NAMALWA (cell line): Measurements from ENCODE around the gene TCF12.
"Not testable (repeated sequence)": the region's sequence is repeated elsewhere in the genome, so short reads cannot be mapped to it uniquely, and the experiment has no call there.

Experiments used
- DNase-seq: peaks from one replicate; pipeline ENCODE4 v3.0.0-alpha.2; 2015; ENCODE audit warnings: low spot score

The TCF12 gene

DNA sequence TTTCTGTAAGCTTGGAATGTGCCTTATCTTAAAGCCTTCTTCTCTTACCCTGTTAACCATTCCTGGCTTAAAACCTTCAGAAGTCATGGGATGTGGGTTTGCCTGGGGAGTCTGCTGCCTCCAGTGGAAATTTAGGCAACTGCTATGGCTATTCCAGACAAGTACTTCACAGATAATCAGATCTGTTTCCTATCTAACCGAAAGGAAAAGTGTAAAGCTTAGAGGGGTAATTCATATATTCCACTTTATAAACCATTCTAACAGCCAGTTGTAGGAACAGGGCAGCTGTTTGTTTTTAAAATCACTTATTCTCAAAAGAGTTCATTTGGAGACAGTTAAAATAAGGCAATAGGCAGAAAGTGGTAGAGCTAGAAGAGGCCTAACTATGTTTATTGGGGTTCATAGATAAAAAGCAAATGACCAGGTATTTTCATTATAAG, 219.9 kb downstream of the TCF12 start:
- DNase-seq = peak; percentile 41

DNA sequence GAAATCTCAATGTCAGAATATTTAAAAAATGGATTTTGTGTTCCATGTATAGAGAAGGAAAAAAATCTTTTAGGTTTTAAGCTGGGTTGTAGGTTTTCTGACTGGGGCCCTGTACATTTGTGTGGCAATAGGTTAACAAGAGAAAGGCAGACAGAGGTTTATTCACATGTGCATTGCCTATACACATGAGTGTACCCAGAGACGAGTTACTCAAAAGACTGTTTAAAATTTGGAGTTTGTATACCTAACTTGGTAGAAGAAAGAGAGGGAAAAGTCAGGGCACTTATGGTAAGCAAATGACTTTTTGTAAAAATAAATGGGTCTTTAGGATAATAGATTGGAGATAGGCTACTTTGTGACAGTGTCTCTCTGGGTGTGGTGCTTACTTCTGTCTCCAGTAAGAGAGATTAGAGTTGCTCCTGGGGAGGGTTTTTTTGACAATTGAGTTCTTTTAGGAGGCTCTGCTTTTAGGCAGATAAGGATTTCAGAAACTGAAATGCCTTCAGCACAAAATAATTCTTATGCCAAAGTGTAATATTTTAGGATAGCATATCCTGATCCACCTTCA, 225.2 kb downstream of the TCF12 start:
- no peak for DNase-seq

DNA sequence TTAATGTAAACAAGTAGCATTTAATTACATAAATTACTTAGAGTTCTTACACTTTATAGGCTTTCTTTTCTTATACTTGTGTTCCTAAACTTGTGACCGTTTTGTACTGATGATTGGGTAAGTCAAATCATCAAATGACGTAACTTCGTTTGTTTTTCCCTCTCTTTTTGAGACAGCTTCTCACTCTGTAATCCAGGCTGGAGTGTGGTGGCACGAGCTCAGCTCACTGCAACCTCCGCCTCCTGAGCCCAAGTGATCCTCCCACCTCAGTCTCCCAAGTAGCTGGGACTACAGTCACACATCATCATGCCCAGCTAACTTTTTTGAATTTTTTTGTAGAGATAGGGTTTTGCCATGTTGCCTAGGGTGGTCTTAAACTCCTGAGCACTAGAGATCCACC, 226.0 kb downstream of the TCF12 start:
- no peak for DNase-seq

DNA sequence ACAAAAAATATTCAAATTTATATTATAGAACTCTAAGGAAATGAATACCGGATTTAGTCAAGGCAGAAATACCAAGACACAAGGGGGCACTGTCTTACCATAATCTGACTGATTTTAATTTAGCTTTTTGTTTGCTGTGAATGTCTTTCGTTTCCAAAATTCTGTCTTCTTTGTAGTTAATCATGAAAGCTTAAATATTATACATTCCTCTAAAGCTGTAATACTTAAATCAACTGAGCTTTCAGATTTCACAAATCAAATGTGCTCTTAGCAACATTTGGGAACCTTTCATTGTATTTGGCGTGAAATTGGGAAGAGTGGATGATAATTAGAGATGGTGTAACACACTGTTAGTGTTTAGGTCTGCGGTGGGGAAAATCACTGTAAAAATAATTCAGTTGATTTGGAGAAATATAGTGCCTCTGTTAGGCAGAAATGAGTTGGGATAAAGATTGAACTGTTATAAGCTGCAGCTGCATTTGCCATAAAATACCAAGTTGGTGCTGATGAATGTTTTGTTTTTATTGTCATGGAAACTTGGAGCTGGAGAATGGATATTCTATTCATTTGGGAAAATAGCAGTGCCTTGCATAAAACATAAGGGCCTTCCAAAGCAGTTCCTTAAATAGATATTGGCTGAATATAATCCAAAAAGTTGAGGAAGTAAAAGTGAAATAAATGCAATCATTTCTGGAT, 228.2 kb downstream of the TCF12 start:
- peak; percentile 73 for DNase-seq

DNA sequence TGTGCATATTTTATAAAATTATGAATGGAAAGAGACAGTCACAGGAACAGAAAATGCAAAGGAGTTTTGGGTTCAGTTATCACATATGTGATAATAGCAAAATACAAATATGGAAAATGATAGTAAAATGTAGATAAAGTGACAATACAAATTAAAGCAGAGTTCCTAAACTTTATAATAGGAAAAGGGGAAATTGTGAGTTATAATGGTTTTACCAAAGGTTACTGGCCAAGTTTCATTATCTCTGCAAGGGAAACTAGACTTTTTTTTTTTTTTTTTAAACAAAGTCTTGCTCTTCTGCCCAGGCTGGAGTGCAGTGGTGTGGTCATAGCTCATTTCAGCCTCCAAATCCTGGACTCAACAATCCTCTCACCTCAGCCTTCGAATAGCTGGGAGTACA, 229.2 kb downstream of the TCF12 start:
- no peak for DNase-seq

DNA sequence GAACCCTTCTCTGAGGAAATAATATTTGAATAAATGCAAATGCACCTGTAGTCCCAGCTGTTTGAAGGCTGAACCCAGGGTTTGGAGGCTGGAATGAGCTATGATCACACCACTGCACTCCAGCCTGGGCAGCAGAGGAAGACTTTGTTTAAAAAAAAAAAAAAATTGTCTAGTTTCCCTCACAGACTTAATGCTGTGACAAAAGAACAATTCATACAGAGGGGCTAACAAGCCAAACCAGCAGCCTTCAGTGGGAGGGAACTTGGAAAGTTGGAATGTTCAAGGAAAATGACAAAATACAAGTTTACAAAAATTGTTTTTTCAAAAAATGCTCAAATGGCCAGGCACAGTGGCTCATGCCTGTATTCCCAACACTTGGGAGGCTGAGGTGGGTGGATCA, 229.8 kb downstream of the TCF12 start:
- no peak for DNase-seq

DNA sequence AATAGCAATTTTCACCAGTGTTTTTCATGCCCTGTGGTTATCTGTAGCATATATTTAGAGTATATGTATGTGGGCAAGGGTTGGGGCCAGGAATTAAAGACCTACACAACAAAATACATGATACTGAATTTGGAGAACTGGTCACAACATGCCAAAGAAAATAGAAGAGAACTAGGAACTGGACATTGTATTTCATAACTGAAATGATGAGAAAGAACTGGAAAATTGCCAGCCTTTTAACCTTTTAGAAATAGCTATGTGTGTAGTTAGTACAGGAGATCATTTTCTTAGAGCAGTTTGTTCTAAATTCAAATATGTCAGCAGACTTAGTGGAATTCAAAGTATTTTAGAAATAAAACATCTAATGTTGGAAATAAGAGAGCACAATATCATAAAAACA, 230.8 kb downstream of the TCF12 start:
- no peak for DNase-seq

DNA sequence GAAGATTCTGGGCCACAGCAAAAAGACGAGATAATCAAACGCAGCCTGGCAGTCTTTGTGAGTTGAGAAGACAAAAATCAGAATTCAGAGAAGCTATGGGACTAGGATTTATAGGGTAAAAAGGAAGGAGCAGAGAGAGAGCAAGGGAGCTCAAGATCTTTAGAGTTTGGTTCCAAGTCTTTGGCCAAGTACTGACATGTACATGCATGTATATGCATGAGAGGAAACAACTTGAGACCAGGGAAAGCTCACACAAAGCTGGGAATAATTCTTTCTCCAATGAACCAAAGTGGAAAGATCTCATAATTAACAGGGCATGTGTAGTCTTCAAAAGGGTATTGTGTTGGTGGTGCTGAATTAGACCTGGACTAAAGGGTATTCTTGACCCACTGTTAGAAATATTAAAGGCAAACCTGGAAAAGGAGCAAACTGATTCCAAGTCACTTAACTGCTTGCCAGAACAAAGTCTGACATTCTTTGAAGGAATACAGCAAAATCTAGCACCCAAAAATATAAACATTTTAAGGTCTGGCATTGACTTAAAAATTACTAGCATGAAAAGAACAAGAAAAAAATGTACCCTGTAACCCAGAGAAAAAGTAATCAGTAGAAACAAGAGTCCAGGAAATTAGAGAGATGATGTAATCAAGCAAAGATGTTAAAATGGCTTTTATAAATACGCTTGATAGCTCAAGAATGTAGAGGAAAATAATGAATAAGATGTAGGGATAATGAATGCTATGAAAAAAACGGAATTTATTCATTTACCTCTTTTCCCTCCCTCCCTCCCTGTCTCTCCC, 231.8 kb downstream of the TCF12 start:
- DNase-seq = no peak

DNA sequence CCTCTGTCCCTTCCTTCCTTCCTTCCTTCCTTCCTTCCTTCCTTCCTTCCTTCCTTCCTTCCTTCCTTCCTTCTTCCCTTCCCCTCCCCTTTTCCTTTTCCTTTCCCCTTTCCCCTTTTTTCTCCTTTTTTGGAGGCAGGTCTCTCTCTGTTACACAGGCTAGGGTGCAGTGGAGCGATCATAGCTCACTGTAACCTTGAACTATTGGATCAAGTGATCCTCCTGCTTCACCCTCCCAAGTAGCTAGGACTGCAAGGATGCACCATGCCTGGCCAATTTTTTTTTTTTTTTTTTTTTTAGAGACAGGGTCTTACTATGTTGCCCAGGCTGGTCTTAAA, 232.4 kb downstream of the TCF12 start:
- DNase-seq = not testable (repeated sequence)

DNA sequence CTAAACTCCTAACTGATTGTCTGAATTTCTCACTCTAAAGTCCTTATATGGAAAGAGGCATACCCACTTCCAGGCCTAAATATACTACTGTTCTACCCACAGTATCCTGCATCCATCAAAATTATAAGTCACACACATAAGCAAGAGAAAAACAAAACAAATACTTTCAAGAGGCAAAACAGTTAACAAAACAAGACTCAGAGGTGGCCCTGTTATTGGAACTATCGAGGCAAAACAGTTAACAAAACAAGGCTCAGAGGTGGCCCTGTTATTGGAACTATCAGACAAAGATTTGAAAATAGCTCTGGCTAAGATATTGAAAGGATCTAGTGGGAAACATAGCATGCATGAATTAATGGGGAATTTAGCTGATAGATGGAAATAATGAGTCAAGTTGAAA, 233.7 kb downstream of the TCF12 start:
- no peak for DNase-seq

DNA sequence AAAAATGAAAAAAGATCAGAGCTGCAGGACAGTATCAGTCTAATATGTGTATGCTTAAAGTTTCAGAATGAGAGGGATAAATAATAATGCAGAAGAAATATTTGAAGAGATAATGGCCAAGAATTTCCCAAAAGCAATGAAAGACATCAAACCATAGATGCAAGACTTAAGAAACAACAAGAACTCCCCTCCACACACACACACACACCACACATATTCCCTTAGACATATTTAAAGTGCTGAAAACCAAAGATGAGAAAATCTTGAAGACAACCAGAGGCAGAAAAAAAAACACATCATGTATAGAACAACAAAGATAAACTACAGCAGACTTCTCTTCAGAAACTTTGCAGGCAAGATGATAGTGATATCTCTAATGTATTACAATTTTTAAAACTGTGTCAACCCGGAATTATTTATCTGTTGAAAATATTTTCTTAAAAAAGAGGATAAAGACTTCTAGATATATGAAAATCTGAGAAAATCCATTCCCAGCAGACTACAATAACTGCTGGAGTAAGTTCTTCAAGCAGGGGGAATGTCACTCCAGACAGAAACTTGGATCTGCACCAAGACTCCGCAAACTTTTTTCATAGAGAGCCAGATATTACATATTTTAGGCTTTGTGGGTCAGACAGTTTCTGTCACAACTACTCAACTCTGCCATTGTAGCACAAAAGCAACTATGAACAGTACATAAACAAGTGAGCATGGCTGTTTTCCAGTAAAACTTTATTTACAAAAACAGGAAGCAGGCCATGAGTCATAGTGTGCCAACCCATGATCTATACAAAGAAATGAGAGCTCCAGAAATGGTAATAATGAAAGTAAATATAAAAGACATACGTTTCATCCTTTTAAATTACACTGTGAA, 234.5 kb downstream of the TCF12 start:
- DNase-seq = no peak

DNA sequence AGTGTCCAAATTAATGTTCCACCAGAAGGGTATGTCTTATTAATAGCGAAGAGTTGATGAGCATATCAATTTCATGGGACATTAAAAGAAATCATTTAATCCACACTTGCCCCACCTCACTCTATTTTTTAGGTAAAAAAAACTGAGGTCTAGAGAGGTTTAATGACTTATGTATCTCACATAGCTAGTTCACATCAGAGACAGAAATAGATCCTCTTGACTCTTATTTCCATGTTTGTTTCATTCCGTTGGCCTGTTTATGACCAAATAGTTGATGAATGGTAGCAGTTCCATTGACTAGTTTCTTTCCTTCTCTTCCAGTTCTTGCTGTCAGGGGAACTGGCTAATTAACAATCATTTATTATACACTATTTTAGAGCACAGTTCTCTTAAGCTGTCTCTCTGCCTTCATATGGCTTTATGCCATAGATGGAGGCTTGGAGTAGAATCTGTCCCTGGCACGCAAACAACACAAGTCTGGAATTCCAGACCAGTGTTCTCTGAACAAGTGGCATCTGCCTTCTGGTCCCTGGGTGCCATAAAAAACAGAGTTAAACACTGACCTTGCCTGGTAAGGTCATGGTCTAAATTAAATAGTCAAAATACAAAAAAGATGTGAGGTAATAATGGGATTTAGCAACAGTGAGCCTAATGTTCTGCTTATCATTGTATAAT, 237.9 kb downstream of the TCF12 start:
- no peak for DNase-seq

DNA sequence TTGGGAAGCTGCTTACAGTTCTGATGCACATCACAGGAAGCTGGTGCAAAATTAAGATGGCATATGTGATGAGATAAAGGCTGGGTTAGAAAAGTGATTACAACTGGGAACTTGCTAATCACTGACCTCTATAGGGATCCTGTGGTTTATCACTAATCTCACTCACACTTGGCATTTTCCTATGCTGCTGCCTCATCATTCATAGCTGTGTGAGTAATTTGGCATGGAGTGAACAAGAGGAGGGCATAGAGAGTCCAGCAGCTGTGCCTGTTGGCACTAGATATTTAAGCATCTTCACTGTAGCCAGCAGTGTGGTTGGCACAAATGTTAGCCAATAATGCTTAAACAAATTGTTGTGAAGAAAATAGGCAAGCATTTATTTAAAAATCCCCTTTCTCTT, 240.1 kb downstream of the TCF12 start:
- DNase-seq = no peak

DNA sequence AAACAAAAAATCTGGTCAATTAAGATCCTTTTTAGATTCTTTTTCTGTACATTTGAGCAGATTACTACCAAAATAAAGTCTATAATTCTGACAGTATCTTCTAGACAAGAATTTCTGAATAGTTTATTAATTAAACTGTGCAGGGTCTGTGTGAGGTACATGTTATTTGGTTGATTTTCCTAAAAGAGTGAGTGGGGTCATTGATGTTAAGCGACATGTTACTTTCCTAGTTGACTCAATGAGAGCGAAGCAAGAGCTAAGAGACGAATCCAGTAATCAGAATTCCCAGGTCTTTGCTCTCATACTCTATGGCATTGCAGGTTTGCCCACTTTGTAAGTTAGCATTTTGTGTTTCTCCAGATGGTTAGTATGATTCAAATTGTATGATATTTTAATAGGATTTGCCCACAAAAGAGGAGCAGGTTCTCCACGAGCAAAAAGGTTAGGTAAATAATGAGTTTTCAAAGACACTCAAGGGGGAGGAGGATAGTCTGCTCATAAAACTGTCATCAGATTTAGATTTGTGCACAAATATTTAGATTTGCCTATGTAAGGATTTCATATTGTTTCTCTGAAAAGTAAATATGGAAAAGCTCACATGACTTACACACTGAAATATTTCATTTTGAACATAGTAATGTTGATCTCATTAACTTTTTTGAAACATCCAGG, 240.7 kb downstream of the TCF12 start:
- DNase-seq = no peak

DNA sequence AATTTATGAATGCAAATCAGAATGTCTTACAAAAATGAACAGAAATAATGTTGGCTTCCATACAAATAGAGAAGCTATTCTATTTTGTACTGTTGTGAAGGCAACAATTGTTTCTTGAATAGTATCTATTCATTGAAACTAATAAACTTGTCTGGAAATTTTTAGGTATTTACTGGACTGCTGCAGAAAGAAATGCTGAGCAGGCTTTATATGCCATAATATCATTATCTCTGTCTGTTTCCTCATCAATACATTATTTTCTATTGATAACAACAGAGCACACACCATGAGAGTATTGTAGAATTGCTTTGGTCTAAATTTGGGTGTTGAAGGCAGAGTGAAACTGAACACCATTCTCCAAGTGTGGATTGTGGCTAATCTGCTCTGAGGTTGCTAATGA, 241.3 kb downstream of the TCF12 start:
- DNase-seq = no peak

DNA sequence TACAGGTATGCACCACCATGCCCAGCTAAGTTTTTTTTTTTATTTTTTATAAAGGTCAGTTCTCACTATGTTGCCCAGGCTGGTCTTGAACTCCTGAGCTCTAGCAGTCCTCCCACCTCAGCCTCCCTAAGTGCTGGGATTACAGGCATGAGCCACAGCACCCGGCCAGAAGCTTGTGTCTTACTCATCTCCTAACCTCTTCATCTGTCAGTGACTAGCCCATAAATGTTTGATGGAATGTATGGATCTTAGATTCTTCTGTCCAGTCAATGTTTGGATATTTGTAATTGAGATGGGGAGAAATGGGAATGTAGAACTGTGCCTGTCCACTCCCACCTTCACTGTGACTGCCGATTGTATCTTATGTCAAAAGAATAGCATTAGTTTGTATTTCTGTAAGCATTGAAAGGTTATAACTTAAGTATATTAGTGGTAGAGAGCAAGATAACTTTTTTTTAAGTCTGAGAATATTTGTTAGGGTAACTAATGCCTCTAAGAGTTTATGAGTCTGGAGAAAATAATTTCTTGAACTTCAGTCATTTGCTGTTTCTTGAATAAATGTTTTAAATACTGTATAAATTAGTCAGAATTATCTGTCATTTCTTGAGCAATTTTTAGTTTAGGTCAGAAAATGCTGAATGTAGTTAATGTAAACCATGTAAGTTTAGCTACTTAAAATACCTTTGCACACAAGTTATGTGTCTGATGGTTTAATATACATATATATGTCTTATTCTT, 242.5 kb downstream of the TCF12 start:
- no peak for DNase-seq

DNA sequence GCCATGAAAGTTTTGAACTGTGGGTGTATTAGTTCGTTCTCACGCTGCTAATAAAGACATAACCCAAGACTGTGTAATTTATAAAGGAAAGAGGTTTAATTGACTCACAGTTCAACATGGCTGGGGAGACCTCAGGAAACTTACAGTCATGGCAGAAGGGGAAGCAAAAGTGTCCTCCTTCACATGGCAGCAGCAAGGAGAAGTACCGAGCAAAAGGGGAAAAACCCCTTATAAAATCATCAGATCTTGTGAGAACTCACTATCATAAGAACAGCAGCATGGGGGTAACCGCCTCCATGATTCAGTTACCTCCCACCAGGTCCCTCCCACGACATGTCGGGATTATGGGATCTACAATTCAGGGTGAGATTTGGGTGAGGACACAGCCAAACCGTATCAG, 245.8 kb downstream of the TCF12 start:
- DNase-seq = not testable (repeated sequence)

DNA sequence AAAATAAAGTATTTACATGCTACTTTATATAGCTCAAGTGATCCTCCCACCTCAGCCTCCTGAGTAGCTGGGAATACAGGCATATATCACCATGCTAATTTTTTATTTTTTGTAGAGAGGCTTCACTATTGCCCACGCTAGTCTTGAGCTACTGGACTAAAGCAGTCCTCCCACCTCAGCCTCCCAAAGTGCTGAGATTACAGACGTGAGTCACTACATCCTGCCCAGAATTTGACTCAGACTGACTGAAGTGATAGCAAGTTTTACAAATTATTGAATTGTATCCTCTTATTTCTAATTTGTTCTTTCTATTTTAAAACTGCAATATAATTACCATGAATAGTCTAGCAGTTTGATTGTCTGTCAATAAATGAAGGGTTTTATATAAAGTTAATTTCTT, 247.5 kb downstream of the TCF12 start:
- DNase-seq = no peak

DNA sequence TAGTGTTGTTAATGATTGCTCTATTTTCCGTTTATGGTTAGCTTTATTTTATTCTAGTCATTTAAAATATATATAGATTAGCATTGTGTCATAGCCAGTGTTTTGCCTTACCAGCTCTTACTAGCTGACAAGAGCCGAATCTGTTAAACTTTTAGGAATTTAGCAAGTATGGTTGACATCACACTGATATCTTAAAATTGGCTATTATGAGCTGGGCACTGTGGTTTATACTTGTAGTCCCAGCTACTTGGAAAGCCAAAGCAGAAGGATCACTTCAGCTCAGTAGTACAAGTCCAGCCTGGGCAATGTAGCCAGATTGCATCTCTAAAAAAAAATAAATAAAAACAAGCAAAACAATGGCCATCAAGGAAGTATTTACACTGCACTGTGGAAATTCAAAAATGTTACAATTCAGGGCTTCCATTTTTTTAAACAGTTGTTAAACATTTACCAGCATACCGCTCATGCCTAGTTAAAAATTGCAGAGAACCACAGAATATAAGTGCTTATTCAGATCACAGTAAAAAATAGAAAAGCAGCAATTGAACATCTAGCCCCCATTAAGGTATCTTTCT, 249.5 kb downstream of the TCF12 start:
- no peak for DNase-seq

DNA sequence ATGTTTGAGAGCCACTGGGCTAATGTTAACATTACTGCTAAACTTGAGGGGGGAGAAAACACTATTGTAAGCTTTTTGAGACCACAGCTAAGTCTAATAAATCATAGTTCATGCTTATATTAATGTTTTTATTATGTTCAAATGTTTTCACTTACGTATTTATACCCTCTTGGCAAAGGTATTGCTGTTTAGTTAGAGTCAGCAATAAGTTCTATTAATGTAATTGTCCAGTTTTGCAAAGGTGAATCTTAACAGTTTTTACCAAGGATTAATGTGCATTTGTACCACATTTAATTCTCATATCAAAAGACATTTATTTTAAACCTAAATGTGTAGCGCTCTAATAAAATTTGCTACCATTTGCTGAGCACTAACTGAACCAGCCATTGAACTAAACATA, 251.2 kb downstream of the TCF12 start:
- DNase-seq = no peak
